ENCODE results near the gene BDKRB2.

DNA sequence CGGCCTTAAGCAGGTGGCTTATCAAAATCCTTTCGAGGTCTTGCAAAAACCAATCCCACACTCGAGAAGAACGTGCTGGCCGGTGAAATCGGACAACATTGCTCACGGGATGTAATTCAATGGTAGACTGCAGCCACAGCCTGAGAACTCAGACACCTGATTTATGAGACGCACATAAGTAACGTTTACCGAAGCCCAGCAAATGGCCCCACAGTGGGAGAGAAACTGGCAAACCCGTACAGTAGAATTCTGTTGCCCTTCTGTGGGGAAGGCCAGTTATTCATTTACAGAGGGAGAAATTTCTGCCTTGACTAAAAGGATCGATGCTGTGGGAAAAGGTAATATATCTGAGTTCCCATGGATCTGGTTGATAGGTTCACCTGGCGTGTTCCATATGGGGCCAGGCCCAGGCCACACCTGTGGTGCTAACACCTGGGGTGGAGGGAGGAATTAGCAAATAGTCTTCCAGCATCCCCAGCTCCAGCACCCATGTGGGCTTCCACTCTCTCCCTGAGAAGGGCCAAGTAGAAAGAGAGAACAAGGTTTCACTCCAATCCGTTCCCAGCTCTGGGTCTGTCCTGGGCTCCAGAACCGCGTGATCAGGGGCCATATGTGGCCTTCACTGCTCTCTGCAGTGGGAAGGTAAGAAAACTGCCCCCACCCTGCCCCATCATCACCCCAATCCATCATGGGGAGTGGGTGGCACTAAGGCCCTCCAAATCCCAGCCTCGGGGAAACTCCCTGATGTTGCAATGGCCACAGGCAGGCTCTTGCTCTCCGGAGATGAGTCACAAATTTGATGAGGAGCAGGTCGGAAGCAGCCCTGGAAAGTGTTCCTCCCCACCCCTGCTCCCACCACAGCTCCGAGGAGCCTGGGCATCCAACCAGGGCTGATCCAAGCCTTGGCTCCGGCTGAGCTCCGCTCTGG is 64.1 kb downstream of the BDKRB2 start:
- TF ChIP-seq, protein P1, sequence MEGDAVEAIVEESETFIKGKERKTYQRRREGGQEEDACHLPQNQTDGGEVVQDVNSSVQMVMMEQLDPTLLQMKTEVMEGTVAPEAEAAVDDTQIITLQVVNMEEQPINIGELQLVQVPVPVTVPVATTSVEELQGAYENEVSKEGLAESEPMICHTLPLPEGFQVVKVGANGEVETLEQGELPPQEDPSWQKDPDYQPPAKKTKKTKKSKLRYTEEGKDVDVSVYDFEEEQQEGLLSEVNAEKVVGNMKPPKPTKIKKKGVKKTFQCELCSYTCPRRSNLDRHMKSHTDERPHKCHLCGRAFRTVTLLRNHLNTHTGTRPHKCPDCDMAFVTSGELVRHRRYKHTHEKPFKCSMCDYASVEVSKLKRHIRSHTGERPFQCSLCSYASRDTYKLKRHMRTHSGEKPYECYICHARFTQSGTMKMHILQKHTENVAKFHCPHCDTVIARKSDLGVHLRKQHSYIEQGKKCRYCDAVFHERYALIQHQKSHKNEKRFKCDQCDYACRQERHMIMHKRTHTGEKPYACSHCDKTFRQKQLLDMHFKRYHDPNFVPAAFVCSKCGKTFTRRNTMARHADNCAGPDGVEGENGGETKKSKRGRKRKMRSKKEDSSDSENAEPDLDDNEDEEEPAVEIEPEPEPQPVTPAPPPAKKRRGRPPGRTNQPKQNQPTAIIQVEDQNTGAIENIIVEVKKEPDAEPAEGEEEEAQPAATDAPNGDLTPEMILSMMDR (IDR thresholded peaks at IDR 0.05; ENCODE audit: low read length): no peak
- TF ChIP-seq EZH2 (IDR thresholded peaks at IDR 0.05; ENCODE audit: borderline replicate concordance, low read length): no peak

All from OCI-LY1 (cell line).